HG03025 (cell line): ENCODE measurements around the gene PTPRT.

ENCODE experiments used
- ATAC-seq: cut with Tn5 transposase; IDR thresholded peaks from one replicate; pipeline ENCODE4 v1.9.1; 2021; ENCODE audit warnings: mild to moderate bottlenecking, moderate library complexity; ENCODE audit not compliant: unreplicated experiment, low FRiP score

Gene PTPRT

GRCh38 chr20:43189554-43190331 is at the start of gene PTPRT:
Gene PTPRT, minus strand, starts transcription at chr20:43189906. Its CDS starts 173 bp downstream, at chr20:43189733.
- ATAC-seq, result no peak

- no peak for ATAC-seq
These were observed 49.1 kb upstream of the PTPRT start for GRCh38 chr20:43238833-43239232.

GRCh38 chr20:43238266-43238665 is 48.6 kb upstream of the PTPRT start:
- no peak for ATAC-seq

- ATAC-seq, result no peak
These were observed 48.0 kb upstream of the PTPRT start for GRCh38 chr20:43237651-43238168.

- no peak for ATAC-seq
These were observed 46.3 kb upstream of the PTPRT start for GRCh38 chr20:43235998-43236397.

- ATAC-seq, result no peak
These were observed 42.1 kb upstream of the PTPRT start for GRCh38 chr20:43231829-43232228.

GRCh38 chr20:43229696-43230095 is 40.0 kb upstream of the PTPRT start:
- no peak for ATAC-seq

GRCh38 chr20:43220612-43221011 is 30.9 kb upstream of the PTPRT start:
- no peak for ATAC-seq

GRCh38 chr20:43210901-43211300 is 21.2 kb upstream of the PTPRT start:
- no peak for ATAC-seq

GRCh38 chr20:43209831-43210230 is 20.1 kb upstream of the PTPRT start:
- no peak for ATAC-seq

- no peak for ATAC-seq
These were observed 16.0 kb upstream of the PTPRT start for GRCh38 chr20:43205699-43206098.

GRCh38 chr20:43202100-43202499 is 12.4 kb upstream of the PTPRT start:
- no peak for ATAC-seq

GRCh38 chr20:43198607-43199006 is 8.9 kb upstream of the PTPRT start:
- ATAC-seq, result no peak

GRCh38 chr20:43196243-43196642 is 6.5 kb upstream of the PTPRT start:
- no peak for ATAC-seq

GRCh38 chr20:43194137-43194536 is 4.4 kb upstream of the PTPRT start:
- no peak for ATAC-seq

- no peak for ATAC-seq
These were observed 3.7 kb upstream of the PTPRT start for GRCh38 chr20:43193443-43193842.

GRCh38 chr20:43191946-43192863 is 2.5 kb upstream of the PTPRT start:
- ATAC-seq, result no peak

- no peak for ATAC-seq
These were observed 1.4 kb upstream of the PTPRT start for GRCh38 chr20:43191143-43191542.

GRCh38 chr20:43190332-43190953 is 737 bp upstream of the PTPRT start:
- ATAC-seq, result no peak

GRCh38 chr20:43188861-43189553 is 699 bp downstream of the PTPRT start:
- no peak for ATAC-seq
